HepG2 (cell line): ENCODE measurements around the gene CMIP. TPM values are rescaled to one million over a fixed set of nuclear protein-coding genes. Genes with fewer than 3 reads are reported as not detected.

Experiments
- ATAC-seq: fragments of 200-7000 bp; cut with Tn5 transposase; 3 replicates; pipeline ENCODE4 v1.9.1; 2020; ENCODE audit warnings: mild to moderate bottlenecking, moderate library complexity
- BruUV-seq: library from RNA; stranded (reverse); fragments of 400-500 nt; replicated peaks from 2 replicates; lab custom pipeline; 2021; lab: Mats Ljungman, UMichigan
- CTCF ChIA-PET: fragments of 300-600 bp; formaldehyde crosslinking; extraction: SDS; loops from one replicate; lab custom pipeline; 2021; ENCODE audit warnings: low total read pairs, inconsistent platforms, low intra/inter-chr PET ratio; lab: Yijun Ruan, JAX
- POLR2A ChIA-PET: fragments of 350-600 bp; sonication (Branson Sonifier 250); formaldehyde crosslinking; loops from one replicate; lab custom pipeline; 2020; ENCODE audit warnings: antibody characterized with exemption, inconsistent platforms; lab: Yijun Ruan, JAX
- DNase-seq: peaks from one replicate; pipeline ENCODE4 v3.0.0-alpha.2; 2015; ENCODE audit warnings: low spot score
- FAIRE-seq: peaks from 3 replicates; lab custom pipeline; 2011; peaks lifted over from hg19 to GRCh38; lab: Jason Lieb, UNC
- H2AFZ ChIP-seq: one replicate; pipeline ENCODE4 v1.6.1; 2011; ENCODE audit warnings: low read length, inconsistent platforms
- H3K27ac ChIP-seq: fragments of 300-600 bp; 3 replicates; pipeline ENCODE4 v1.8.0; 2011; ENCODE audit warnings: mixed run types, mild to moderate bottlenecking, mixed read lengths, low read length, inconsistent platforms; ENCODE audit not compliant: insufficient read depth; ENCODE audit errors: extremely low read length
- H3K27me3 ChIP-seq, 2 experiments: fragments of 200-600 bp in 1 of 2; 2 replicates in 1 of 2; 3 replicates in 1 of 2; pipeline versions ENCODE4 v1.6.0 to v1.8.0; 2011; ENCODE audit warnings: low read length in 2 of 2, mild to moderate bottlenecking in 2 of 2, moderate library complexity in 2 of 2, inconsistent platforms in 1 of 2; ENCODE audit not compliant: insufficient read depth in 2 of 2, control insufficient read depth in 1 of 2
- H3K36me3 ChIP-seq, 2 experiments: fragments of 200-600 bp in 1 of 2; replicated peaks in 1 of 2; 2 replicates in 1 of 2; 3 replicates in 1 of 2; pipeline versions ENCODE4 v1.5.1 to v1.8.0; 2011; ENCODE audit warnings: low read length in 2 of 2, inconsistent platforms in 1 of 2; ENCODE audit not compliant: insufficient read depth in 2 of 2, control insufficient read depth in 1 of 2
- H3K4me1 ChIP-seq: 2 replicates; pipeline ENCODE4 v1.5.1; 2012; ENCODE audit warnings: low read length, inconsistent platforms; ENCODE audit not compliant: insufficient read depth
- H3K4me2 ChIP-seq: 2 replicates; pipeline ENCODE4 v1.6.0; 2011; ENCODE audit warnings: low read depth, low read length, inconsistent platforms
- H3K4me3 ChIP-seq, 3 experiments: fragments of 200-600 bp in 1 of 3; sonication (generic), shearing (Covaris generic) in 1 of 3; replicated peaks in 1 of 3; 2 replicates each; pipeline ENCODE4 v1.5.1; 2011 to 2016; ENCODE audit warnings: low read length in 3 of 3, inconsistent platforms in 2 of 3, low read depth in 2 of 3, mild to moderate bottlenecking in 2 of 3, control low read depth in 1 of 3, mixed read lengths in 1 of 3; ENCODE audit not compliant: insufficient read depth in 1 of 3
- H3K79me2 ChIP-seq: one replicate; pipeline ENCODE4 v1.6.1; 2011; ENCODE audit warnings: low read length, inconsistent platforms; ENCODE audit not compliant: insufficient read depth
- H3K9ac ChIP-seq: 2 replicates; pipeline ENCODE4 v1.6.0; 2011; ENCODE audit warnings: mild to moderate bottlenecking, low read depth, low read length, inconsistent platforms; ENCODE audit not compliant: insufficient read depth
- H3K9me3 ChIP-seq: 2 replicates; pipeline ENCODE4 v1.5.1; 2012; ENCODE audit warnings: mild to moderate bottlenecking, low read length
- H4K20me1 ChIP-seq: 2 replicates; pipeline ENCODE4 v1.6.0; 2011; ENCODE audit warnings: inconsistent platforms, mild to moderate bottlenecking, low read length, moderate library complexity; ENCODE audit not compliant: insufficient read depth
- XRCC5 ChIP-seq: fragments of 200-400 bp; formaldehyde crosslinking; optimal IDR thresholded peaks from 2 replicates; pipeline ENCODE3; 2017; ENCODE audit warnings: mild to moderate bottlenecking, low read length
- ZNF407 ChIP-seq: sonication (generic); formaldehyde crosslinking; IDR thresholded peaks from one replicate; pipeline ENCODE4 v1.5.1; 2020; ENCODE audit warnings: mild to moderate bottlenecking, missing genetic modification reagents; ENCODE audit errors: not compliant biosample characterization
- ZNF562 ChIP-seq: sonication (generic); formaldehyde crosslinking; IDR thresholded peaks from 2 replicates; pipeline ENCODE4 v1.8.0; 2022; ENCODE audit warnings: missing genetic modification reagents, borderline replicate concordance
- ZNF597 ChIP-seq: sonication (generic); formaldehyde crosslinking; IDR thresholded peaks from 2 replicates; pipeline ENCODE4 v1.5.0; 2020; ENCODE audit warnings: missing genetic modification reagents
- WGBS: methylation state at CpG from one replicate; pipeline ENCODE4 v1.1.6; 2017; ENCODE audit warnings: low lambda C conversion rate; 5-methylcytosine and 5-hydroxymethylcytosine counted together
- in situ Hi-C: cut with HindIII; loops from 2 replicates; pipeline ENCODE4 v1.10.0; 2017; ENCODE audit warnings: low pct_unique_long_range_greater_than_20kb; ENCODE audit not compliant: extremely low pct_ligation_motif_present
- intact Hi-C: fragments of 100-400 bp; cut with micrococcal nuclease; formaldehyde crosslinking; loops from one replicate; pipeline ENCODE4 v1.10.0; 2022; ENCODE audit not compliant: unreplicated experiment
- polyA plus RNA-seq, 8 experiments: library from polyadenylated mRNA; depleted of rRNA in 3 of 8; stranded (reverse) in 7 of 8; unstranded in 1 of 8; fragments of >200 nt; fragmentation: Illumina TruSeq in 4 of 8; extraction: Trizol in 4 of 8; gene quantifications; 2 replicates each; pipeline versions ENCODE4 v1.2.1 to v1.2.3, GENCODE V29; 2011 to 2016; ENCODE audit warnings: low read depth in 4 of 8, missing spikeins in 1 of 8, mixed read lengths in 1 of 8; ENCODE audit not compliant: insufficient read depth in 1 of 8
- total RNA-seq, 5 experiments: library from RNA; depleted of rRNA; stranded (reverse); fragments of >200 nt; fragmentation: Illumina TruSeq; extraction: Trizol; gene quantifications; 2 replicates each; pipeline ENCODE4 v1.2.3, GENCODE V29; 2016; ENCODE audit warnings: low read depth in 1 of 5
- TF ChIP-seq, protein P1 (sequence below): IDR thresholded peaks from 2 replicates; pipeline ENCODE4 v1.6.1; 2016
- TF ChIP-seq, protein P2 (sequence below): sonication (generic); formaldehyde crosslinking; IDR thresholded peaks from 2 replicates; pipeline ENCODE4 v1.5.0; 2020; ENCODE audit warnings: mild to moderate bottlenecking, missing genetic modification reagents

The CMIP gene
- total and polyA plus RNA-seq, 2 of the 13 experiments (the other 11 are each of a cell fraction or from before 2014, with no cell fraction given) = 10.9 to 18.1 TPM

DNA sequence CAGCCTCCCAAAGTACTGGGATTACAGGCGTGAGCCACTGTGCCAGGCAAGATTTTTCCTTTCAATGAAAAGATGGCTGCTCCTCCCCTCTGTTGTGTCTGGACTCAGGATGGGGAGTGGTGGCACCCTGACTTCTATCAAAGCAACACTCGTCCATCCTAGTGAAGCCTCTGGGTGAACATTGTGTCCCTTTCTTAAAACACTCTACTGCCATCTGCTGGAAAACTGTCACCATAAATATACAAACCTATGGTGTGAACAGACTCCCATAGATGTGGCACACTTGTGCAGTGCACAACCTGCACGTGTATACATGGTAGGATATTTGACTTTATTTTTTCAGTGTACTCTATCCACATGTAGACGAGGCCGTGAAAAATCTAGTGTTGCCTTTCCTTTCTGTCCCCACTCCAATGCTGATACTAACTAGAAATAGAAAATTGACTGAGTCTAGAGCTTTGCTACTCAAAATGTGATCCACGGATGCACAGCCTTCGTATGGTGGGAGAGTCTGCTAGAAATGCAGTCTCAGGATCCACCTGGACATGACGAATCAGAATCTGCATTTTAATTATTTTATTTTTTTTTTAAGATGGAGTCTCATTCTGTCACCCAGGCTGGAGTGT lies 278.6 kb downstream of the CMIP start:
- H3K9ac ChIP-seq = no peak overlapping the region
- FAIRE-seq (peak; percentile 97), ATAC-seq (peak; percentile 91), DNase-seq (peak; percentile 86)
- intact Hi-C loops (loop anchor here (1.0 to 5.0 kb wide), 5 partner anchors 100 to 516 kb away; no protein-coding TSS in a partner anchor), in situ Hi-C loops (loop anchor here (5.0 kb wide), 2 partner anchors 101 to 321 kb away; no protein-coding TSS in a partner anchor)
- 0 out of 2 replicates have a peak, but pooled peaks cover 5% of the 10 kb centered on the region for H3K4me1 ChIP-seq
- BruUV-seq = no TSS peak
- no peak overlapping the region for H2AFZ ChIP-seq
- H3K36me3 ChIP-seq = no peaks in the 10 kb centered on the region
- ChIA-PET POLR2A (no interaction called here), CTCF (interaction anchor here (0.9 to 2.9 kb wide), 7 partner anchors 14 to 356 kb away, joined by 3 to 27 read pairs (median 5); no protein-coding TSS in a partner anchor)
- peaks cover 0 to 24% of the 10 kb centered on the region in 2 experiments; a peak in 4 of 5 replicates for H3K27me3 ChIP-seq
- H4K20me1 ChIP-seq = no peaks in the 10 kb centered on the region
- no peaks in the 10 kb centered on the region for H3K79me2 ChIP-seq
- no peak overlapping the region for H3K27ac ChIP-seq
- whole genome bisulfite sequencing = 21% methylated on average over 8 of the region's 8 CpGs
- no peaks in the 10 kb centered on the region for H3K9me3 ChIP-seq
- H3K4me3 ChIP-seq = no peak overlapping the region
- H3K4me2 ChIP-seq = no peak overlapping the region
- TF ChIP-seq ZNF597 (CRISPR knock-in tag) (no peak), XRCC5 (peak; percentile 33), ZNF407 (peak; percentile 30), ZNF562 (CRISPR knock-in tag) (no peak)
- TF ChIP-seq, protein P1, sequence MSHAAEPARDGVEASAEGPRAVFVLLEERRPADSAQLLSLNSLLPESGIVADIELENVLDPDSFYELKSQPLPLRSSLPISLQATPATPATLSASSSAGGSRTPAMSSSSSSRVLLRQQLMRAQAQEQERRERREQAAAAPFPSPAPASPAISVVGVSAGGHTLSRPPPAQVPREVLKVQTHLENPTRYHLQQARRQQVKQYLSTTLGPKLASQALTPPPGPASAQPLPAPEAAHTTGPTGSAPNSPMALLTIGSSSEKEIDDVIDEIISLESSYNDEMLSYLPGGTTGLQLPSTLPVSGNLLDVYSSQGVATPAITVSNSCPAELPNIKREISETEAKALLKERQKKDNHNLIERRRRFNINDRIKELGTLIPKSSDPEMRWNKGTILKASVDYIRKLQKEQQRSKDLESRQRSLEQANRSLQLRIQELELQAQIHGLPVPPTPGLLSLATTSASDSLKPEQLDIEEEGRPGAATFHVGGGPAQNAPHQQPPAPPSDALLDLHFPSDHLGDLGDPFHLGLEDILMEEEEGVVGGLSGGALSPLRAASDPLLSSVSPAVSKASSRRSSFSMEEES = 0 out of 2 replicates have a peak, but pooled peaks have one; percentile 21
- TF ChIP-seq, protein P2, sequence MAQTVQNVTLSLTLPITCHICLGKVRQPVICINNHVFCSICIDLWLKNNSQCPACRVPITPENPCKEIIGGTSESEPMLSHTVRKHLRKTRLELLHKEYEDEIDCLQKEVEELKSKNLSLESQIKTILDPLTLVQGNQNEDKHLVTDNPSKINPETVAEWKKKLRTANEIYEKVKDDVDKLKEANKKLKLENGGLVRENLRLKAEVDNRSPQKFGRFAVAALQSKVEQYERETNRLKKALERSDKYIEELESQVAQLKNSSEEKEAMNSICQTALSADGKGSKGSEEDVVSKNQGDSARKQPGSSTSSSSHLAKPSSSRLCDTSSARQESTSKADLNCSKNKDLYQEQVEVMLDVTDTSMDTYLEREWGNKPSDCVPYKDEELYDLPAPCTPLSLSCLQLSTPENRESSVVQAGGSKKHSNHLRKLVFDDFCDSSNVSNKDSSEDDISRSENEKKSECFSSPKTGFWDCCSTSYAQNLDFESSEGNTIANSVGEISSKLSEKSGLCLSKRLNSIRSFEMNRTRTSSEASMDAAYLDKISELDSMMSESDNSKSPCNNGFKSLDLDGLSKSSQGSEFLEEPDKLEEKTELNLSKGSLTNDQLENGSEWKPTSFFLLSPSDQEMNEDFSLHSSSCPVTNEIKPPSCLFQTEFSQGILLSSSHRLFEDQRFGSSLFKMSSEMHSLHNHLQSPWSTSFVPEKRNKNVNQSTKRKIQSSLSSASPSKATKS (CRISPR knock-in tag) = no peak
